ENCODE data around the gene RBBP8NL.

The RBBP8NL gene

GRCh38 chr20:62415354-62416111 is 11.8 kb downstream of the RBBP8NL start:
- no peak for ATAC-seq
- no peak for TF ChIP-seq ZFP30 (CRISPR knock-in tag; IDR thresholded peaks at IDR 0.05)
- TF ChIP-seq, protein P1, sequence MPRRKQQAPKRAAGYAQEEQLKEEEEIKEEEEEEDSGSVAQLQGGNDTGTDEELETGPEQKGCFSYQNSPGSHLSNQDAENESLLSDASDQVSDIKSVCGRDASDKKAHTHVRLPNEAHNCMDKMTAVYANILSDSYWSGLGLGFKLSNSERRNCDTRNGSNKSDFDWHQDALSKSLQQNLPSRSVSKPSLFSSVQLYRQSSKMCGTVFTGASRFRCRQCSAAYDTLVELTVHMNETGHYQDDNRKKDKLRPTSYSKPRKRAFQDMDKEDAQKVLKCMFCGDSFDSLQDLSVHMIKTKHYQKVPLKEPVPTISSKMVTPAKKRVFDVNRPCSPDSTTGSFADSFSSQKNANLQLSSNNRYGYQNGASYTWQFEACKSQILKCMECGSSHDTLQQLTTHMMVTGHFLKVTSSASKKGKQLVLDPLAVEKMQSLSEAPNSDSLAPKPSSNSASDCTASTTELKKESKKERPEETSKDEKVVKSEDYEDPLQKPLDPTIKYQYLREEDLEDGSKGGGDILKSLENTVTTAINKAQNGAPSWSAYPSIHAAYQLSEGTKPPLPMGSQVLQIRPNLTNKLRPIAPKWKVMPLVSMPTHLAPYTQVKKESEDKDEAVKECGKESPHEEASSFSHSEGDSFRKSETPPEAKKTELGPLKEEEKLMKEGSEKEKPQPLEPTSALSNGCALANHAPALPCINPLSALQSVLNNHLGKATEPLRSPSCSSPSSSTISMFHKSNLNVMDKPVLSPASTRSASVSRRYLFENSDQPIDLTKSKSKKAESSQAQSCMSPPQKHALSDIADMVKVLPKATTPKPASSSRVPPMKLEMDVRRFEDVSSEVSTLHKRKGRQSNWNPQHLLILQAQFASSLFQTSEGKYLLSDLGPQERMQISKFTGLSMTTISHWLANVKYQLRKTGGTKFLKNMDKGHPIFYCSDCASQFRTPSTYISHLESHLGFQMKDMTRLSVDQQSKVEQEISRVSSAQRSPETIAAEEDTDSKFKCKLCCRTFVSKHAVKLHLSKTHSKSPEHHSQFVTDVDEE (CRISPR knock-in tag; IDR thresholded peaks at IDR 0.05), result no peak
- TF ChIP-seq CSRNP3 (CRISPR knock-in tag; IDR thresholded peaks at IDR 0.05), result no peak
- TF ChIP-seq PPARA (CRISPR knock-in tag; IDR thresholded peaks at IDR 0.05; ENCODE audit: borderline replicate concordance), result no peak
- TF ChIP-seq BACH2 (CRISPR knock-in tag; IDR thresholded peaks at IDR 0.05; ENCODE audit: borderline replicate concordance), result no peak
- no peak for TF ChIP-seq ZNF565 (CRISPR knock-in tag; conservative IDR thresholded peaks at IDR 0.05; ENCODE audit: low read depth)

GRCh38 chr20:62413896-62414481 is 13.3 kb downstream of the RBBP8NL start:
- no peak for TF ChIP-seq ZFP30 (CRISPR knock-in tag; IDR thresholded peaks at IDR 0.05)
- no peak for TF ChIP-seq GLIS3 (CRISPR knock-in tag; IDR thresholded peaks at IDR 0.05)
- TF ChIP-seq, protein P2, sequence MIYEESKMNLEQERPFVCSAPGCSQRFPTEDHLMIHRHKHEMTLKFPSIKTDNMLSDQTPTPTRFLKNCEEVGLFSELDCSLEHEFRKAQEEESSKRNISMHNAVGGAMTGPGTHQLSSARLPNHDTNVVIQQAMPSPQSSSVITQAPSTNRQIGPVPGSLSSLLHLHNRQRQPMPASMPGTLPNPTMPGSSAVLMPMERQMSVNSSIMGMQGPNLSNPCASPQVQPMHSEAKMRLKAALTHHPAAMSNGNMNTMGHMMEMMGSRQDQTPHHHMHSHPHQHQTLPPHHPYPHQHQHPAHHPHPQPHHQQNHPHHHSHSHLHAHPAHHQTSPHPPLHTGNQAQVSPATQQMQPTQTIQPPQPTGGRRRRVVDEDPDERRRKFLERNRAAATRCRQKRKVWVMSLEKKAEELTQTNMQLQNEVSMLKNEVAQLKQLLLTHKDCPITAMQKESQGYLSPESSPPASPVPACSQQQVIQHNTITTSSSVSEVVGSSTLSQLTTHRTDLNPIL (CRISPR knock-in tag; IDR thresholded peaks at IDR 0.05; ENCODE audit: low read depth), result no peak
- TF ChIP-seq RARB (CRISPR knock-in tag; IDR thresholded peaks at IDR 0.05), result no peak
- no peak for TF ChIP-seq ZNF565 (CRISPR knock-in tag; conservative IDR thresholded peaks at IDR 0.05; ENCODE audit: low read depth)
- TF ChIP-seq, protein P1 (CRISPR knock-in tag; IDR thresholded peaks at IDR 0.05), result no peak
- ATAC-seq, result peak; percentile 64

DNA sequence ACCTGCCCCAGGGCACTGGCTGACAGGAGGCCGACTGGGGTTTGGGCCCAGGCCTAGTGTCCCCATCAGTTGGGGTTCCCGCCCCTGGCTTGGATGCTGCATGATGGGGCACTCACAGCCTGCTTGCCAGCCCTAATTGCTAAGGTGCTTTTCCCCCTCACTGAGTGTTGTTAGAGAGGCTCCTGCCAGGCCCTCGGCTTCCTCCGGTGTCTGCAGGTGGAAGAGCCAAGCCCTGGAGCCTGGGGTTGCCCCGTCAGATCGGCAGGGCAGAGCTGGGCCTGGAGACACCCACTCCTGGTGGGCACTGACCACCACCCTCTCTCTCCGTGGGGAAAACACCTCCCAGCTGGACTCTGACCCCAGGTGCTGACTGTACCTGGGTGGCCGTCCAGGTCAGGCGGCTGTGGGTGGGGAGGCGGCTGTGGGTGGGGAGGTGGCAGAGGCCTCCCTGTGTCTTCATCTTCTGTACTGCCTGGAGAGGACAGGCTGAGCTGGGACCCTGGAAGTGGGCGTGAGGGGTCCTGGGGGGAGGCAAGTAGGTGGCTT is 14.2 kb downstream of the RBBP8NL start:
- no peak for TF ChIP-seq ARNTL (CRISPR knock-in tag; IDR thresholded peaks at IDR 0.05; ENCODE audit: borderline replicate concordance, low read depth)
- no peak for TF ChIP-seq ZFP3 (CRISPR knock-in tag; IDR thresholded peaks at IDR 0.05)
- no peak for TF ChIP-seq BACH2 (CRISPR knock-in tag; IDR thresholded peaks at IDR 0.05; ENCODE audit: borderline replicate concordance)
- TF ChIP-seq, protein P1 (CRISPR knock-in tag; IDR thresholded peaks at IDR 0.05), result no peak
- TF ChIP-seq CSDC2 (CRISPR knock-in tag; IDR thresholded peaks at IDR 0.05), result no peak
- TF ChIP-seq RARB (CRISPR knock-in tag; IDR thresholded peaks at IDR 0.05), result no peak
- no peak for TF ChIP-seq PATZ1 (CRISPR knock-in tag; IDR thresholded peaks at IDR 0.05; ENCODE audit: borderline replicate concordance)
- no peak for TF ChIP-seq SNAI2 (CRISPR knock-in tag; IDR thresholded peaks at IDR 0.05)
- TF ChIP-seq ZC3H10 (CRISPR knock-in tag; IDR thresholded peaks at IDR 0.05), result no peak
- TF ChIP-seq POU6F1 (CRISPR knock-in tag; IDR thresholded peaks at IDR 0.05; ENCODE audit: borderline replicate concordance, low read depth), result no peak
- no peak for TF ChIP-seq ZFP30 (CRISPR knock-in tag; IDR thresholded peaks at IDR 0.05)
- no peak for TF ChIP-seq ESRRG (CRISPR knock-in tag; IDR thresholded peaks at IDR 0.05)
- no peak for TF ChIP-seq OSR1 (CRISPR knock-in tag; IDR thresholded peaks at IDR 0.05)
- no peak for TF ChIP-seq ZNF70 (CRISPR knock-in tag; IDR thresholded peaks at IDR 0.05)
- TF ChIP-seq TCF4 (CRISPR knock-in tag; IDR thresholded peaks at IDR 0.05; ENCODE audit: borderline replicate concordance), result no peak
- no peak for ATAC-seq

Data from SK-N-SH treated with all-trans-retinoic acid at 6 μM for 48 hours (cell line).